IPS DF 4.7 (cell line): ENCODE measurements around the gene PIWIL1.

Source experiments
- DNase-seq: peaks from one replicate; pipeline ENCODE4 v3.0.0-alpha.2; 2013; ENCODE audit warnings: low spot score; ENCODE audit errors: extremely low read depth

Gene PIWIL1

GRCh38 chr12:130374083-130374482 lies 36.4 kb downstream of the PIWIL1 start:
- no peak for DNase-seq

- DNase-seq: no peak
Observed at GRCh38 chr12:130375296-130376287, 37.9 kb downstream of the PIWIL1 start.

- no peak for DNase-seq
Observed at GRCh38 chr12:130382818-130383217, 45.1 kb downstream of the PIWIL1 start.

- no peak for DNase-seq
Observed at GRCh38 chr12:130384234-130384633, 46.5 kb downstream of the PIWIL1 start.

- DNase-seq: no peak
Observed at GRCh38 chr12:130385193-130385592, 47.5 kb downstream of the PIWIL1 start.

GRCh38 chr12:130391186-130391585 lies 53.5 kb downstream of the PIWIL1 start:
- no peak for DNase-seq

GRCh38 chr12:130394906-130395305 lies 57.2 kb downstream of the PIWIL1 start:
- DNase-seq: no peak

- DNase-seq: no peak
Observed at GRCh38 chr12:130396667-130397066, 59.0 kb downstream of the PIWIL1 start.

- DNase-seq: no peak
Observed at GRCh38 chr12:130398100-130398848, 60.6 kb downstream of the PIWIL1 start.

GRCh38 chr12:130401703-130402102 lies 64.0 kb downstream of the PIWIL1 start:
- no peak for DNase-seq

GRCh38 chr12:130405332-130405731 lies 67.6 kb downstream of the PIWIL1 start:
- DNase-seq: no peak

GRCh38 chr12:130412384-130412783 lies 74.7 kb downstream of the PIWIL1 start:
- DNase-seq: no peak

GRCh38 chr12:130413909-130414308 lies 76.2 kb downstream of the PIWIL1 start:
- no peak for DNase-seq

GRCh38 chr12:130414381-130414780 lies 76.7 kb downstream of the PIWIL1 start:
- DNase-seq: no peak

GRCh38 chr12:130418251-130418650 lies 80.6 kb downstream of the PIWIL1 start:
- no peak for DNase-seq

- DNase-seq: no peak
Observed at GRCh38 chr12:130419116-130419515, 81.4 kb downstream of the PIWIL1 start.

- DNase-seq: no peak
Observed at GRCh38 chr12:130420071-130420470, 82.4 kb downstream of the PIWIL1 start.

- no peak for DNase-seq
Observed at GRCh38 chr12:130421896-130422295, 84.2 kb downstream of the PIWIL1 start.
